Epithelial cell of esophagus (primary cell): ENCODE data around the gene WDR44.

Experiments
- DNase-seq: peaks from one replicate; pipeline ENCODE4 v3.0.0; 2010; ENCODE audit warnings: low read depth
- H3K4me3 ChIP-seq: 2 replicates; pipeline ENCODE4 v1.5.1; 2011; ENCODE audit warnings: mild to moderate bottlenecking, low read length, control low read depth
- CTCF ChIP-seq: IDR thresholded peaks from 2 replicates; pipeline ENCODE4 v1.5.1; 2011; ENCODE audit warnings: low read depth, mild to moderate bottlenecking, low read length, control low read depth, inconsistent platforms; ENCODE audit not compliant: insufficient read depth; ENCODE audit errors: missing control alignments

The WDR44 gene

GRCh38 chrX:118493016-118493415, 147.1 kb downstream of the WDR44 start:
- no peak overlapping the region for H3K4me3 ChIP-seq
- TF ChIP-seq CTCF, result no peak
- DNase-seq, result no peak

- no peak for TF ChIP-seq CTCF
- H3K4me3 ChIP-seq, result no peak overlapping the region
- no peak for DNase-seq
These were observed 147.9 kb downstream of the WDR44 start for GRCh38 chrX:118493653-118494297.

- peak within 1 kb of the TSS; percentile 23 for H3K4me3 ChIP-seq
- TF ChIP-seq CTCF, result no peak
- DNase-seq, result peak; percentile 27
These were observed 149.4 kb downstream of the WDR44 start, which contains the start of gene DOCK11 for GRCh38 chrX:118495061-118495921. Gene DOCK11 (plus strand): TSS chrX:118495815. CDS start chrX:118495972, 157 bp downstream.

GRCh38 chrX:118495958-118496762, 150.3 kb downstream of the WDR44 start:
- peak; percentile 8 for DNase-seq
- no peak for TF ChIP-seq CTCF
- H3K4me3 ChIP-seq, result peak overlapping the region; percentile 23

- H3K4me3 ChIP-seq, result no peak overlapping the region
- DNase-seq, result no peak
- TF ChIP-seq CTCF, result no peak
These were observed 150.8 kb downstream of the WDR44 start for GRCh38 chrX:118496763-118497079.

GRCh38 chrX:118497180-118497818, 151.4 kb downstream of the WDR44 start:
- no peak for DNase-seq
- TF ChIP-seq CTCF, result no peak
- no peak overlapping the region for H3K4me3 ChIP-seq
